A172 (cell line): ENCODE results near the gene DEFB132. TPM values are rescaled to one million over a fixed set of nuclear protein-coding genes. Genes with fewer than 3 reads are reported as not detected.
A peak's percentile ranks its signal among the peaks of the same experiment; 100 is the strongest.
"Not testable (repeated sequence)": the region's sequence is repeated elsewhere in the genome, so short reads cannot be mapped to it uniquely, and the experiment has no call there.

Source experiments
- DNase-seq: peaks from one replicate; pipeline ENCODE4 v3.0.0-alpha.2; 2015; ENCODE audit warnings: low spot score
- total RNA-seq: library from RNA; depleted of rRNA; stranded (reverse); fragments of >200 nt; shearing (Covaris generic); gene quantifications from 2 replicates; pipeline ENCODE4 v1.2.3, GENCODE V29; 2014; rRNA removed

Gene DEFB132
- not detected in 2 replicates for total RNA-seq

GRCh38 chr20:257419-257818 lies at the start of gene DEFB132:
Gene DEFB132 (plus strand): TSS chr20:257724. CDS start chr20:257779, 55 bp downstream.
- DNase-seq = no peak

- DNase-seq = peak; percentile 65
Measured at GRCh38 chr20:208942-209566, 48.5 kb upstream of the DEFB132 start.

GRCh38 chr20:210809-211502 lies 46.6 kb upstream of the DEFB132 start:
- DNase-seq = no peak

GRCh38 chr20:214383-214782 lies 43.1 kb upstream of the DEFB132 start:
- DNase-seq = no peak

- no peak for DNase-seq
Measured at GRCh38 chr20:215796-216195, 41.7 kb upstream of the DEFB132 start.

- no peak for DNase-seq
Measured at GRCh38 chr20:217266-217665, 40.3 kb upstream of the DEFB132 start.

- peak; percentile 34 for DNase-seq
Measured at GRCh38 chr20:219290-220115, 38.0 kb upstream of the DEFB132 start.

GRCh38 chr20:221258-221830 lies 36.2 kb upstream of the DEFB132 start:
- no peak for DNase-seq

GRCh38 chr20:225879-226278 lies 31.6 kb upstream of the DEFB132 start:
- not testable (repeated sequence) for DNase-seq

GRCh38 chr20:226958-227357 lies 30.6 kb upstream of the DEFB132 start, which contains the start of gene DEFB129:
Gene DEFB129 (plus strand): TSS chr20:227258. CDS start chr20:227289, 31 bp downstream.
- no peak for DNase-seq

GRCh38 chr20:227439-228105 lies 30.0 kb upstream of the DEFB132 start:
- no peak for DNase-seq

GRCh38 chr20:235891-236290 lies 21.6 kb upstream of the DEFB132 start:
- peak; percentile 10 for DNase-seq

GRCh38 chr20:237489-237888 lies 20.0 kb upstream of the DEFB132 start:
- DNase-seq = no peak

GRCh38 chr20:237929-238328 lies 19.6 kb upstream of the DEFB132 start:
- DNase-seq = no peak

- DNase-seq = no peak
Measured at GRCh38 chr20:242905-243304, 14.6 kb upstream of the DEFB132 start.

GRCh38 chr20:251354-251753 lies 6.2 kb upstream of the DEFB132 start:
- DNase-seq = peak; percentile 11

- DNase-seq = no peak
Measured at GRCh38 chr20:252801-253200, 4.7 kb upstream of the DEFB132 start.

GRCh38 chr20:253447-253846 lies 4.1 kb upstream of the DEFB132 start:
- not testable (repeated sequence) for DNase-seq

- DNase-seq = no peak
Measured at GRCh38 chr20:258269-258858, 840 bp downstream of the DEFB132 start.

- DNase-seq = no peak
Measured at GRCh38 chr20:258963-259362, 1.4 kb downstream of the DEFB132 start.

- DNase-seq = no peak
Measured at GRCh38 chr20:259981-260380, 2.5 kb downstream of the DEFB132 start.
